HepG2 (cell line): ENCODE data around the gene PRICKLE2. TPM values are rescaled to one million over a fixed set of nuclear protein-coding genes. Genes with fewer than 3 reads are reported as not detected.

Experiments
- ATAC-seq: fragments of 200-7000 bp; cut with Tn5 transposase; 3 replicates; pipeline ENCODE4 v1.9.1; 2020; ENCODE audit warnings: mild to moderate bottlenecking, moderate library complexity
- BruUV-seq: library from RNA; stranded (reverse); fragments of 400-500 nt; replicated peaks from 2 replicates; lab custom pipeline; 2021; lab: Mats Ljungman, UMichigan
- CTCF ChIA-PET: fragments of 300-600 bp; formaldehyde crosslinking; extraction: SDS; loops from one replicate; lab custom pipeline; 2021; ENCODE audit warnings: low total read pairs, inconsistent platforms, low intra/inter-chr PET ratio; lab: Yijun Ruan, JAX
- POLR2A ChIA-PET: fragments of 350-600 bp; sonication (Branson Sonifier 250); formaldehyde crosslinking; loops from one replicate; lab custom pipeline; 2020; ENCODE audit warnings: antibody characterized with exemption, inconsistent platforms; lab: Yijun Ruan, JAX
- DNase-seq: peaks from one replicate; pipeline ENCODE4 v3.0.0-alpha.2; 2015; ENCODE audit warnings: low spot score
- FAIRE-seq: peaks from 3 replicates; lab custom pipeline; 2011; peaks lifted over from hg19 to GRCh38; lab: Jason Lieb, UNC
- H2AFZ ChIP-seq: one replicate; pipeline ENCODE4 v1.6.1; 2011; ENCODE audit warnings: low read length, inconsistent platforms
- H3K27ac ChIP-seq: fragments of 300-600 bp; 3 replicates; pipeline ENCODE4 v1.8.0; 2011; ENCODE audit warnings: mixed run types, mild to moderate bottlenecking, mixed read lengths, low read length, inconsistent platforms; ENCODE audit not compliant: insufficient read depth; ENCODE audit errors: extremely low read length
- H3K27me3 ChIP-seq, 2 experiments: fragments of 200-600 bp in 1 of 2; 2 replicates in 1 of 2; 3 replicates in 1 of 2; pipeline versions ENCODE4 v1.6.0 to v1.8.0; 2011; ENCODE audit warnings: low read length in 2 of 2, mild to moderate bottlenecking in 2 of 2, moderate library complexity in 2 of 2, inconsistent platforms in 1 of 2; ENCODE audit not compliant: insufficient read depth in 2 of 2, control insufficient read depth in 1 of 2
- H3K36me3 ChIP-seq, 2 experiments: fragments of 200-600 bp in 1 of 2; replicated peaks in 1 of 2; 2 replicates in 1 of 2; 3 replicates in 1 of 2; pipeline versions ENCODE4 v1.5.1 to v1.8.0; 2011; ENCODE audit warnings: low read length in 2 of 2, inconsistent platforms in 1 of 2; ENCODE audit not compliant: insufficient read depth in 2 of 2, control insufficient read depth in 1 of 2
- H3K4me1 ChIP-seq: 2 replicates; pipeline ENCODE4 v1.5.1; 2012; ENCODE audit warnings: low read length, inconsistent platforms; ENCODE audit not compliant: insufficient read depth
- H3K4me2 ChIP-seq: 2 replicates; pipeline ENCODE4 v1.6.0; 2011; ENCODE audit warnings: low read depth, low read length, inconsistent platforms
- H3K4me3 ChIP-seq, 3 experiments: fragments of 200-600 bp in 1 of 3; sonication (generic), shearing (Covaris generic) in 1 of 3; replicated peaks in 1 of 3; 2 replicates each; pipeline ENCODE4 v1.5.1; 2011 to 2016; ENCODE audit warnings: low read length in 3 of 3, inconsistent platforms in 2 of 3, low read depth in 2 of 3, mild to moderate bottlenecking in 2 of 3, control low read depth in 1 of 3, mixed read lengths in 1 of 3; ENCODE audit not compliant: insufficient read depth in 1 of 3
- H3K79me2 ChIP-seq: one replicate; pipeline ENCODE4 v1.6.1; 2011; ENCODE audit warnings: low read length, inconsistent platforms; ENCODE audit not compliant: insufficient read depth
- H3K9ac ChIP-seq: 2 replicates; pipeline ENCODE4 v1.6.0; 2011; ENCODE audit warnings: mild to moderate bottlenecking, low read depth, low read length, inconsistent platforms; ENCODE audit not compliant: insufficient read depth
- H3K9me3 ChIP-seq: 2 replicates; pipeline ENCODE4 v1.5.1; 2012; ENCODE audit warnings: mild to moderate bottlenecking, low read length
- H4K20me1 ChIP-seq: 2 replicates; pipeline ENCODE4 v1.6.0; 2011; ENCODE audit warnings: inconsistent platforms, mild to moderate bottlenecking, low read length, moderate library complexity; ENCODE audit not compliant: insufficient read depth
- GRHL1 ChIP-seq: sonication (generic); formaldehyde crosslinking; conservative IDR thresholded peaks from 2 replicates; pipeline ENCODE4 v1.8.0; 2022; ENCODE audit warnings: missing genetic modification reagents
- KDM3A ChIP-seq: IDR thresholded peaks from 2 replicates; pipeline ENCODE4 v1.6.1; 2018; ENCODE audit warnings: low read depth, missing compliant biosample characterization
- MEIS2 ChIP-seq: sonication (generic); formaldehyde crosslinking; IDR thresholded peaks from 2 replicates; pipeline ENCODE4 v1.9.0; 2021; ENCODE audit warnings: mild to moderate bottlenecking, missing genetic modification reagents
- MXD3 ChIP-seq: IDR thresholded peaks from 2 replicates; pipeline ENCODE4 v1.6.1; 2016; ENCODE audit warnings: mild to moderate bottlenecking, missing biosample characterization, missing genetic modification reagents
- RBM22 ChIP-seq: fragments of 200-400 bp; formaldehyde crosslinking; optimal IDR thresholded peaks from 2 replicates; pipeline ENCODE3; 2017; ENCODE audit warnings: mild to moderate bottlenecking, low read length, moderate library complexity
- TEF ChIP-seq: sonication (generic); formaldehyde crosslinking; IDR thresholded peaks from 2 replicates; pipeline ENCODE4 v1.5.0; 2020; ENCODE audit warnings: missing genetic modification reagents
- ZBTB34 ChIP-seq: sonication (generic); formaldehyde crosslinking; IDR thresholded peaks from 2 replicates; pipeline ENCODE4 v1.8.0; 2022; ENCODE audit warnings: mild to moderate bottlenecking, missing genetic modification reagents
- ZKSCAN8 ChIP-seq: IDR thresholded peaks from 2 replicates; pipeline ENCODE4 v1.6.1; 2016; ENCODE audit warnings: borderline replicate concordance, missing genetic modification reagents, missing compliant biosample characterization
- ZMYM3 ChIP-seq: sonication (generic); formaldehyde crosslinking; IDR thresholded peaks from 2 replicates; pipeline ENCODE4 v1.5.1; 2020; ENCODE audit warnings: mild to moderate bottlenecking, missing genetic modification reagents
- ZNF207 ChIP-seq: fragments of 450-650 bp; IDR thresholded peaks from 2 replicates; pipeline ENCODE4 v1.6.1; 2016; ENCODE audit warnings: antibody characterized with exemption, borderline replicate concordance
- ZNF281 ChIP-seq: sonication (generic); formaldehyde crosslinking; IDR thresholded peaks from 2 replicates; pipeline ENCODE4 v1.4.0; 2020; ENCODE audit warnings: missing genetic modification reagents, borderline replicate concordance
- ZNF597 ChIP-seq: sonication (generic); formaldehyde crosslinking; IDR thresholded peaks from 2 replicates; pipeline ENCODE4 v1.5.0; 2020; ENCODE audit warnings: missing genetic modification reagents
- ZNF709 ChIP-seq: sonication (generic); formaldehyde crosslinking; IDR thresholded peaks from 2 replicates; pipeline ENCODE4 v1.5.0; 2020; ENCODE audit warnings: mild to moderate bottlenecking, missing genetic modification reagents
- WGBS: methylation state at CpG from one replicate; pipeline ENCODE4 v1.1.6; 2017; ENCODE audit warnings: low lambda C conversion rate; 5-methylcytosine and 5-hydroxymethylcytosine counted together
- in situ Hi-C: cut with HindIII; loops from 2 replicates; pipeline ENCODE4 v1.10.0; 2017; ENCODE audit warnings: low pct_unique_long_range_greater_than_20kb; ENCODE audit not compliant: extremely low pct_ligation_motif_present
- intact Hi-C: fragments of 100-400 bp; cut with micrococcal nuclease; formaldehyde crosslinking; loops from one replicate; pipeline ENCODE4 v1.10.0; 2022; ENCODE audit not compliant: unreplicated experiment
- polyA plus RNA-seq, 8 experiments: library from polyadenylated mRNA; depleted of rRNA in 3 of 8; stranded (reverse) in 7 of 8; unstranded in 1 of 8; fragments of >200 nt; fragmentation: Illumina TruSeq in 4 of 8; extraction: Trizol in 4 of 8; gene quantifications; 2 replicates each; pipeline versions ENCODE4 v1.2.1 to v1.2.3, GENCODE V29; 2011 to 2016; ENCODE audit warnings: low read depth in 4 of 8, missing spikeins in 1 of 8, mixed read lengths in 1 of 8; ENCODE audit not compliant: insufficient read depth in 1 of 8
- total RNA-seq, 5 experiments: library from RNA; depleted of rRNA; stranded (reverse); fragments of >200 nt; fragmentation: Illumina TruSeq; extraction: Trizol; gene quantifications; 2 replicates each; pipeline ENCODE4 v1.2.3, GENCODE V29; 2016; ENCODE audit warnings: low read depth in 1 of 5

The PRICKLE2 gene
- total and polyA plus RNA-seq, 2 of the 13 experiments (the other 11 are each of a cell fraction or from before 2014, with no cell fraction given), result 0.01 to 0.07 TPM

GRCh38 chr3:64254443-64254842, 29.2 kb upstream of the PRICKLE2 start:
- ChIA-PET POLR2A (no interaction called here), CTCF (no interaction called here)
- Histone ChIP-seq H4K20me1 (no peaks in the 10 kb centered on the region), H3K4me3 (no peak overlapping the region), H3K27me3 (no peaks in the 10 kb centered on the region), H3K9me3 (no peaks in the 10 kb centered on the region), H2AFZ (no peak overlapping the region), H3K79me2 (no peaks in the 10 kb centered on the region), H3K4me2 (no peak overlapping the region), H3K36me3 (no peaks in the 10 kb centered on the region), H3K4me1 (peaks cover 46% of the 10 kb centered on the region), H3K9ac (no peak overlapping the region), H3K27ac (no peak overlapping the region)
- BruUV-seq, result no TSS peak
- in situ Hi-C loops (no loop called here), intact Hi-C loops (no loop called here)
- DNase-seq (no peak), FAIRE-seq (no peak), ATAC-seq (no peak)
- WGBS, result 66% methylated on average over 2 of the region's 2 CpGs
- TF ChIP-seq GRHL1 (CRISPR knock-in tag) (no peak), ZMYM3 (CRISPR knock-in tag) (no peak), TEF (no peak), ZNF709 (CRISPR knock-in tag) (no peak), KDM3A (CRISPR knock-in tag) (no peak), ZNF281 (no peak), ZNF207 (no peak), ZNF597 (CRISPR knock-in tag) (no peak), RBM22 (no peak), ZKSCAN8 (no peak), ZBTB34 (CRISPR knock-in tag) (no peak), MXD3 (CRISPR knock-in tag) (no peak), MEIS2 (CRISPR knock-in tag) (no peak)
